SH-SY5Y (cell line): ENCODE data around the gene ATG13.

ENCODE experiments used
- GATA2 ChIP-seq: IDR thresholded peaks from 2 replicates; pipeline ENCODE4 v1.6.1; 2011; ENCODE audit warnings: mild to moderate bottlenecking, low read depth, low read length
- GATA3 ChIP-seq: IDR thresholded peaks from 2 replicates; pipeline ENCODE4 v1.6.1; 2011; ENCODE audit warnings: low read depth, mild to moderate bottlenecking, low read length, moderate library complexity

DNA sequence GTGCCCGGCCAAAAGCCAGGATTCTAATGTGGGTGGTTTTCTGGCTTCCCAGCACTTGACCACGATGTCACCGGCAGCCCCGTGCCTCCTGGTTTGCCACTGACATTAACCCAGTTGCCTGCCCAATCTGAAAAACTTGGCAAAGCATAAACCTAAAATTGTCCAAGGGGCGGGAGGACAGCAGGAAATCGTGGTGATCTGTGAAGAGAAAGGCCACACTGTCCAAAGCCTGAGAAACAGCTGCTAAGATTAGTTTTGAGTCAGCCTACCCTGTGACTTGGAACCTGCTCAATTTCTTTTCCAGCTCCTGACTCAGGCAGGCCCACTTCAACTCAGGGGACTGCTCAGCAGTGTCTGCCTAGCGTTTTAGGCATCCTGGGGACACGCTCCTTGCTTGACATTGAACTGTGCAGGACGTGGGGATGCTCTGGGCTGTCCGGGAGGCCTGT, 93.5 kb downstream of the ATG13 start:
- TF ChIP-seq GATA3 = no peak
- TF ChIP-seq GATA2 = no peak
